ENCODE data around the gene FOCAD. TPM values are rescaled to one million over a fixed set of nuclear protein-coding genes. Genes with fewer than 3 reads are reported as not detected.

The FOCAD gene
- total and polyA plus RNA-seq, 2 donors (not counting 1 experiment from before 2014, with no cell fraction given): 4.0 to 10.1 TPM

GRCh38 chr9:20754556-20754955 lies 70.5 kb downstream of the FOCAD start:
- H3K9me3 ChIP-seq (ENCODE audit: control extremely low read depth in 1 of 3, control insufficient read depth in 2 of 3, insufficient read depth in 1 of 3, low read length in 2 of 3): no peaks in the 10 kb centered on the region
- H3K27ac ChIP-seq (ENCODE audit: low read length in 2 of 2): no peak overlapping the region
- TF ChIP-seq, protein P1, sequence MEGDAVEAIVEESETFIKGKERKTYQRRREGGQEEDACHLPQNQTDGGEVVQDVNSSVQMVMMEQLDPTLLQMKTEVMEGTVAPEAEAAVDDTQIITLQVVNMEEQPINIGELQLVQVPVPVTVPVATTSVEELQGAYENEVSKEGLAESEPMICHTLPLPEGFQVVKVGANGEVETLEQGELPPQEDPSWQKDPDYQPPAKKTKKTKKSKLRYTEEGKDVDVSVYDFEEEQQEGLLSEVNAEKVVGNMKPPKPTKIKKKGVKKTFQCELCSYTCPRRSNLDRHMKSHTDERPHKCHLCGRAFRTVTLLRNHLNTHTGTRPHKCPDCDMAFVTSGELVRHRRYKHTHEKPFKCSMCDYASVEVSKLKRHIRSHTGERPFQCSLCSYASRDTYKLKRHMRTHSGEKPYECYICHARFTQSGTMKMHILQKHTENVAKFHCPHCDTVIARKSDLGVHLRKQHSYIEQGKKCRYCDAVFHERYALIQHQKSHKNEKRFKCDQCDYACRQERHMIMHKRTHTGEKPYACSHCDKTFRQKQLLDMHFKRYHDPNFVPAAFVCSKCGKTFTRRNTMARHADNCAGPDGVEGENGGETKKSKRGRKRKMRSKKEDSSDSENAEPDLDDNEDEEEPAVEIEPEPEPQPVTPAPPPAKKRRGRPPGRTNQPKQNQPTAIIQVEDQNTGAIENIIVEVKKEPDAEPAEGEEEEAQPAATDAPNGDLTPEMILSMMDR (IDR thresholded peaks at IDR 0.05): no peak
- no peak for TF ChIP-seq EZH2 (IDR thresholded peaks at IDR 0.05; ENCODE audit: borderline replicate concordance, insufficient read depth, low read depth, low read length, poor library complexity, severe bottlenecking)
- no peak overlapping the region for H3K9ac ChIP-seq (ENCODE audit: low read length)
- no peak for ATAC-seq (ENCODE audit: low read depth)
- H4K20me1 ChIP-seq (ENCODE audit: control insufficient read depth, insufficient read depth, low read length, poor library complexity, severe bottlenecking): no peaks in the 10 kb centered on the region
- no peaks in the 10 kb centered on the region for H3K27me3 ChIP-seq (replicated peaks in 1 of 4; ENCODE audit: control extremely low read depth in 1 of 4, control insufficient read depth in 3 of 4, insufficient read depth in 4 of 4, low read length in 3 of 4)
- H3K36me3 ChIP-seq (replicated peaks in 1 of 2; ENCODE audit: control extremely low read depth in 1 of 2, control insufficient read depth in 1 of 2, extremely low read depth in 1 of 2, insufficient read depth in 2 of 2, low read length in 1 of 2): no peaks in the 10 kb centered on the region
- Mint-ChIP-seq H3K27ac (no peak overlapping the region), H3K4me1 (peaks cover 2% of the 10 kb centered on the region), H3K27me3 (no peaks in the 10 kb centered on the region), H3K4me3 (no peak overlapping the region), H3K9me3 (ENCODE audit: insufficient read depth) (no peaks in the 10 kb centered on the region)
- no peak overlapping the region for H2AFZ ChIP-seq (ENCODE audit: insufficient read depth, low read depth, low read length, poor library complexity, severe bottlenecking)
- no peak overlapping the region for H3K4me3 ChIP-seq (ENCODE audit: control extremely low read depth in 1 of 5, extremely low read depth in 1 of 5, insufficient read depth in 1 of 5, low read depth in 2 of 5, low read length in 4 of 5)
- ChIA-PET POLR2A (no interaction called here), CTCF (no interaction called here)
- 100% methylated on average over 1 of the region's 2 CpGs for WGBS (ENCODE audit: insufficient coverage)
- no peak for DNase-seq
- H3K4me2 ChIP-seq (replicated peaks; ENCODE audit: low read depth, low read length, poor library complexity, severe bottlenecking): no peak overlapping the region
- H3K4me1 ChIP-seq (ENCODE audit: control insufficient read depth in 2 of 2, insufficient read depth in 2 of 2, low read length in 2 of 2): no peaks in the 10 kb centered on the region
- intact Hi-C loops (cut with micrococcal nuclease): no loop called here
- H3K79me2 ChIP-seq (ENCODE audit: control insufficient read depth, insufficient read depth, low read length): no peaks in the 10 kb centered on the region

- H3K4me3 ChIP-seq (ENCODE audit: control extremely low read depth in 1 of 5, extremely low read depth in 1 of 5, insufficient read depth in 1 of 5, low read depth in 2 of 5, low read length in 4 of 5): no peak overlapping the region
- TF ChIP-seq EZH2 (IDR thresholded peaks at IDR 0.05; ENCODE audit: borderline replicate concordance, insufficient read depth, low read depth, low read length, poor library complexity, severe bottlenecking): no peak
- TF ChIP-seq, protein P1 (IDR thresholded peaks at IDR 0.05): no peak
- no peak overlapping the region for H2AFZ ChIP-seq (ENCODE audit: insufficient read depth, low read depth, low read length, poor library complexity, severe bottlenecking)
- no peak overlapping the region for H3K27ac ChIP-seq (ENCODE audit: low read length in 2 of 2)
- no peak overlapping the region for H3K9ac ChIP-seq (ENCODE audit: low read length)
- H3K4me2 ChIP-seq (replicated peaks; ENCODE audit: low read depth, low read length, poor library complexity, severe bottlenecking): no peak overlapping the region
- ATAC-seq (ENCODE audit: low read depth) (no peak), DNase-seq (no peak)
- Mint-ChIP-seq H3K4me1 (no peaks in the 10 kb centered on the region), H3K27me3 (no peaks in the 10 kb centered on the region), H3K27ac (no peak overlapping the region), H3K9me3 (ENCODE audit: insufficient read depth) (no peaks in the 10 kb centered on the region), H3K4me3 (no peak overlapping the region)
- WGBS (ENCODE audit: insufficient coverage): 57% methylated on average over 1 of the region's 3 CpGs
- intact Hi-C loops (cut with micrococcal nuclease): no loop called here
- H3K4me1 ChIP-seq (ENCODE audit: control insufficient read depth in 2 of 2, insufficient read depth in 2 of 2, low read length in 2 of 2): no peaks in the 10 kb centered on the region
- peaks cover 0 to 1% of the 10 kb centered on the region in 2 experiments for H3K36me3 ChIP-seq (replicated peaks in 1 of 2; ENCODE audit: control extremely low read depth in 1 of 2, control insufficient read depth in 1 of 2, extremely low read depth in 1 of 2, insufficient read depth in 2 of 2, low read length in 1 of 2)
- no peaks in the 10 kb centered on the region for H3K27me3 ChIP-seq (replicated peaks in 1 of 4; ENCODE audit: control extremely low read depth in 1 of 4, control insufficient read depth in 3 of 4, insufficient read depth in 4 of 4, low read length in 3 of 4)
- H3K9me3 ChIP-seq (ENCODE audit: control extremely low read depth in 1 of 3, control insufficient read depth in 2 of 3, insufficient read depth in 1 of 3, low read length in 2 of 3): no peaks in the 10 kb centered on the region
- no peaks in the 10 kb centered on the region for H4K20me1 ChIP-seq (ENCODE audit: control insufficient read depth, insufficient read depth, low read length, poor library complexity, severe bottlenecking)
- H3K79me2 ChIP-seq (ENCODE audit: control insufficient read depth, insufficient read depth, low read length): no peaks in the 10 kb centered on the region
- ChIA-PET POLR2A (no interaction called here), CTCF (interaction anchor here (0.6 kb wide), 1 partner anchor 13 kb away, joined by 5 read pairs; no protein-coding TSS in a partner anchor)
Measured at GRCh38 chr9:20760246-20760891, 76.3 kb downstream of the FOCAD start.
